Left lung (tissue), 14 donors: Measurements from ENCODE around the gene RFPL1. TPM values are rescaled to one million over a fixed set of nuclear protein-coding genes. Genes with fewer than 3 reads are reported as not detected.
A peak's percentile ranks its signal among the peaks of the same experiment; 100 is the strongest.
"Not testable (repeated sequence)": the region's sequence is repeated elsewhere in the genome, so short reads cannot be mapped to it uniquely, and the experiment has no call there.

Experiments
- ATAC-seq: fragments of 200-7000 bp; cut with Tn5 transposase; one replicate; pipeline ENCODE4 v1.9.1; 2020; ENCODE audit warnings: moderate library complexity
- DNase-seq, 4 donors: peaks; one replicate each; pipeline ENCODE4 v3.0.0-alpha.2; 2013 to 2020
- H3K27ac ChIP-seq, 2 donors: fragments of 200-600 bp; sonication (generic) in 1 of 2; one replicate each; pipeline versions ENCODE4 v1.5.0 to v1.8.0; 2020 to 2021
- H3K27me3 ChIP-seq, 2 donors: fragments of 200-600 bp; sonication (generic) in 1 of 2; one replicate each; pipeline versions ENCODE4 v1.5.0 to v1.8.0; 2020 to 2021
- H3K36me3 ChIP-seq, 2 donors: fragments of 200-600 bp; sonication (generic) in 1 of 2; one replicate each; pipeline versions ENCODE4 v1.5.0 to v1.8.0; 2020 to 2021
- H3K4me1 ChIP-seq, 2 donors: fragments of 200-600 bp; one replicate each; pipeline ENCODE4 v1.8.0; 2021
- H3K4me3 ChIP-seq, 2 donors: fragments of 200-600 bp; sonication (generic) in 1 of 2; one replicate each; pipeline versions ENCODE4 v1.5.0 to v1.8.0; 2020 to 2021; ENCODE audit warnings: mild to moderate bottlenecking in 1 of 2
- H3K9me3 ChIP-seq, 2 donors: fragments of 200-600 bp; sonication (generic) in 1 of 2; one replicate each; pipeline versions ENCODE4 v1.5.0 to v1.8.0; 2020 to 2021
- intact Hi-C, 2 donors: fragments of 100-400 bp; cut with DNase I; formaldehyde crosslinking; loops; one replicate each; pipeline versions ENCODE4 v1.11.2 to v1.14.2; 2022
- long read RNA-seq, 12 donors: library from polyadenylated mRNA in 2 of 12; unstranded in 2 of 12; transcript quantifications; one replicate each; pipeline ENCODE4 v2.0.0 and lab custom pipeline, GENCODE V29; 2019 to 2026
- polyA plus RNA-seq, 6 donors: library from polyadenylated mRNA; unstranded; fragments of 120-200 nt; gene quantifications; one replicate each; pipeline ENCODE4 v1.2.1, GENCODE V29; 2013; ENCODE audit not compliant: insufficient read length in 6 of 6
- total RNA-seq, 2 donors: library from RNA; stranded (reverse); fragmentation: NEBNext Ultra II Directional; extraction: Animal tissue kit (Norgen Biotek cat#: 25700); gene quantifications; one replicate each; pipeline ENCODE4 v1.2.1, GENCODE V29; 2021
- TF ChIP-seq, protein P1 (sequence below), 2 donors: fragments of 200-600 bp; sonication (generic) in 1 of 2; IDR thresholded peaks; one replicate each; pipeline versions ENCODE4 v1.5.0 to v1.8.0; 2021; ENCODE audit warnings: antibody characterized with exemption in 2 of 2
- donor health status: DM: no; HTN: yes; CAD: no.
- donor health status: DM: no; HTN: no; CAD: no.

RFPL1 gene
- total RNA-seq: not detected
- polyA plus RNA-seq: under 1 TPM in 5 of 6 donors, not detected in 1; 0.20 to 0.99 (median 0.47) TPM
- long read RNA-seq, donor 1: 0 reads
- long read RNA-seq, donor 2: 0 reads
- long read RNA-seq, donor 3: 0 reads
- long read RNA-seq, donor 4: 0 reads
- long read RNA-seq, donor 5: 0 reads
- long read RNA-seq, donor 6: 0 reads
- long read RNA-seq, donor 7: 0 reads
- long read RNA-seq, donor 8: 0 reads
- long read RNA-seq, donor 9: 0 reads
- long read RNA-seq, donor 10: 0 reads
- long read RNA-seq, donor 11: 0 reads
- long read RNA-seq, donor 12: 0 reads

- H3K36me3 ChIP-seq, H3K27ac ChIP-seq, DNase-seq, H3K4me1 ChIP-seq, H3K27me3 ChIP-seq, H3K4me3 ChIP-seq, intact Hi-C loops, ATAC-seq, H3K9me3 ChIP-seq: not testable (repeated sequence)
These were observed at the start of gene RFPL1 for GRCh38 chr22:29438283-29438682. RFPL1 (plus strand) TSS chr22:29438583.

GRCh38 chr22:29388759-29389090 is 49.7 kb upstream of the RFPL1 start:
- Histone ChIP-seq H3K36me3 (peaks cover 0 to 11% of the 10 kb centered on the region in 2 donors), H3K27ac (peak overlapping the region; percentile 84 to 87), H3K27me3 (no peaks in the 10 kb centered on the region), H3K4me1 (peaks cover 14 to 49% of the 10 kb centered on the region in 2 donors), H3K4me3 (peak overlapping the region; percentile 54 to 87), H3K9me3 (no peaks in the 10 kb centered on the region)
- no peak for DNase-seq
- ATAC-seq: no peak
- intact Hi-C loops: no loop called here
- TF ChIP-seq, protein P1, sequence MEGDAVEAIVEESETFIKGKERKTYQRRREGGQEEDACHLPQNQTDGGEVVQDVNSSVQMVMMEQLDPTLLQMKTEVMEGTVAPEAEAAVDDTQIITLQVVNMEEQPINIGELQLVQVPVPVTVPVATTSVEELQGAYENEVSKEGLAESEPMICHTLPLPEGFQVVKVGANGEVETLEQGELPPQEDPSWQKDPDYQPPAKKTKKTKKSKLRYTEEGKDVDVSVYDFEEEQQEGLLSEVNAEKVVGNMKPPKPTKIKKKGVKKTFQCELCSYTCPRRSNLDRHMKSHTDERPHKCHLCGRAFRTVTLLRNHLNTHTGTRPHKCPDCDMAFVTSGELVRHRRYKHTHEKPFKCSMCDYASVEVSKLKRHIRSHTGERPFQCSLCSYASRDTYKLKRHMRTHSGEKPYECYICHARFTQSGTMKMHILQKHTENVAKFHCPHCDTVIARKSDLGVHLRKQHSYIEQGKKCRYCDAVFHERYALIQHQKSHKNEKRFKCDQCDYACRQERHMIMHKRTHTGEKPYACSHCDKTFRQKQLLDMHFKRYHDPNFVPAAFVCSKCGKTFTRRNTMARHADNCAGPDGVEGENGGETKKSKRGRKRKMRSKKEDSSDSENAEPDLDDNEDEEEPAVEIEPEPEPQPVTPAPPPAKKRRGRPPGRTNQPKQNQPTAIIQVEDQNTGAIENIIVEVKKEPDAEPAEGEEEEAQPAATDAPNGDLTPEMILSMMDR (IDR thresholded peaks at IDR 0.05): no peak

DNA sequence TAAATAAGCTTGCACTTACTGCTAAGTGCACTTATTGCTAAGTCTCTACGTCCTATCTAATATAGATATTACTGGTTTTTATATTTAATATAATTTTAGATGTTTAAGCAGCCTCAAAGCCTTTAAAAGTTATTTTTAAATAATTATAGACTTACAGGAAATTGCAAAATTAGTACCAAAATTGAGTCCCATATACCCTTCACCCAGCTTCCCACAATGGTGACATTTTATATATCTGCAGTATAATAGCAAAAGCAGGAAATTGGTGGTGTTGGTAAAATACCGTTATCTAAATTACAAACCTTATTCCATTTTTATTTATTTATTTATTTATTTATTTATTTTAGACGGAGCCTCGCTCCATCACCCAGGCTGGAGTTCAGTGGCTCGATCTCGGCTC is 48.1 kb upstream of the RFPL1 start:
- Histone ChIP-seq H3K9me3 (no peaks in the 10 kb centered on the region), H3K27me3 (no peaks in the 10 kb centered on the region), H3K36me3 (peaks cover 0 to 2% of the 10 kb centered on the region in 2 donors), H3K4me1 (peaks cover 14 to 35% of the 10 kb centered on the region in 2 donors), H3K4me3 (no peak overlapping the region), H3K27ac (no peak overlapping the region)
- intact Hi-C loops: no loop called here
- no peak for DNase-seq
- no peak for ATAC-seq
- TF ChIP-seq, protein P1 (IDR thresholded peaks at IDR 0.05): no peak

DNA sequence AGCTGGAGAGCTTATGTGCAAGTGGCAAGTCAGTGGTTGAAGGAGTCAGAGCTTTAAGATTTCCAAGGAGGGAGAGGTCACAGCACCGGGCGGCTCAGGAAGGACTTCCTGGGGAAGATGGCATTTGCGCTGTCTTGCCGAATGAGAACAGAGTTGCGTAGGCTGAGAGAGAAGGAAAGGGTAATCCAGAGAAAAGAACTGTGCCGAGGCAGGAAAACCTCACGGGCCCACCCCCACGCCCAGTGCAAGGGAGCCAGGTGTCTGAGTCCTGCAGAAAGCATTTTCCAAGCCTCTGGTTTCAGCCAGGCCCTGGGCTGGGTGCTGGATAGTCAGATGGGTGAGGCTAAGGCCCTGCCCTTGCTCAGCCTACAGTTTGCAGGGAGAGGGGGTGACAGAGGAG is 46.8 kb upstream of the RFPL1 start:
- Histone ChIP-seq H3K4me1 (peaks cover 14 to 22% of the 10 kb centered on the region in 2 donors), H3K27ac (no peak overlapping the region), H3K36me3 (no peaks in the 10 kb centered on the region), H3K4me3 (no peak overlapping the region), H3K27me3 (no peaks in the 10 kb centered on the region), H3K9me3 (no peaks in the 10 kb centered on the region)
- TF ChIP-seq, protein P1 (IDR thresholded peaks at IDR 0.05): no peak
- ATAC-seq (no peak), DNase-seq (no peak)
- intact Hi-C loops: no loop called here

- ATAC-seq (no peak), DNase-seq (no peak)
- H3K36me3 ChIP-seq: no peaks in the 10 kb centered on the region
- no peak overlapping the region for H3K4me3 ChIP-seq
- TF ChIP-seq, protein P1 (IDR thresholded peaks at IDR 0.05): no peak
- intact Hi-C loops: no loop called here
- H3K4me1 ChIP-seq: peaks cover 5 to 9% of the 10 kb centered on the region in 2 donors
- no peak overlapping the region for H3K27ac ChIP-seq
- H3K9me3 ChIP-seq: no peaks in the 10 kb centered on the region
- H3K27me3 ChIP-seq: no peaks in the 10 kb centered on the region
These were observed 45.3 kb upstream of the RFPL1 start for GRCh38 chr22:29393019-29393608.
